Astrocyte of the cerebellum (primary cell): Measurements from ENCODE around the gene BACH2.
A peak's percentile ranks its signal among the peaks of the same experiment; 100 is the strongest.

Experiments used
- DNase-seq: peaks from one replicate; pipeline ENCODE4 v3.0.0-alpha.2; 2011; ENCODE audit warnings: low read depth
- H3K4me3 ChIP-seq: 2 replicates; pipeline ENCODE4 v1.5.1; 2011; ENCODE audit warnings: mild to moderate bottlenecking, low read depth, low read length, moderate library complexity
- CTCF ChIP-seq: IDR thresholded peaks from 2 replicates; pipeline ENCODE4 v1.5.1; 2012; ENCODE audit warnings: low read length, low read depth, moderate library complexity, mild to moderate bottlenecking; ENCODE audit errors: missing control alignments
- in situ Hi-C: cut with HindIII; loops from 2 replicates; pipeline ENCODE4 v1.10.0; 2017; ENCODE audit warnings: low sequenced_read_pairs

The BACH2 gene

GRCh38 chr6:89984926-89985750 is 311.5 kb downstream of the BACH2 start:
- peak; percentile 51 for DNase-seq
- TF ChIP-seq CTCF: no peak
- in situ Hi-C loops: loop anchor here (10.0 kb wide), 1 partner anchor 300 kb away; no protein-coding TSS in a partner anchor
- H3K4me3 ChIP-seq: no peak overlapping the region

- H3K4me3 ChIP-seq: no peak overlapping the region
- in situ Hi-C loops: loop anchor here (10.0 kb wide), 1 partner anchor 304 kb away; no protein-coding TSS in a partner anchor
- no peak for DNase-seq
- no peak for TF ChIP-seq CTCF
Measured at GRCh38 chr6:89980353-89980752, 316.3 kb downstream of the BACH2 start.

GRCh38 chr6:89979481-89980119 is 317.0 kb downstream of the BACH2 start:
- no peak for TF ChIP-seq CTCF
- DNase-seq: no peak
- in situ Hi-C loops: loop anchor here (10.0 kb wide), 1 partner anchor 305 kb away; no protein-coding TSS in a partner anchor

GRCh38 chr6:89978749-89979145 is 317.9 kb downstream of the BACH2 start:
- no peak for TF ChIP-seq CTCF
- H3K4me3 ChIP-seq: no peak overlapping the region
- no peak for DNase-seq
- in situ Hi-C loops: no loop called here

More at GRCh38 chr6:89979481-89980119, 317.0 kb downstream of the BACH2 start:
- H3K4me3 ChIP-seq: no peak overlapping the region

GRCh38 chr6:89977808-89978748 is 318.6 kb downstream of the BACH2 start:
- in situ Hi-C loops: no loop called here
- no peak overlapping the region for H3K4me3 ChIP-seq
- DNase-seq: peak; percentile 39
- no peak for TF ChIP-seq CTCF

- in situ Hi-C loops: no loop called here
- H3K4me3 ChIP-seq: no peak overlapping the region
- no peak for TF ChIP-seq CTCF
- no peak for DNase-seq
Measured at GRCh38 chr6:89976694-89977020, 320.0 kb downstream of the BACH2 start.
